Keratinocyte (primary cell): ENCODE data around the gene PGK2. TPM values are rescaled to one million over a fixed set of nuclear protein-coding genes. Genes with fewer than 3 reads are reported as not detected.

Experiments
- DNase-seq: peaks from one replicate; pipeline ENCODE4 v3.0.0-alpha.2; 2011; ENCODE audit warnings: low read depth, missing footprints, low spot score
- FAIRE-seq: peaks from 2 replicates; lab custom pipeline; 2011; peaks lifted over from hg19 to GRCh38; lab: Jason Lieb, UNC
- H2AFZ ChIP-seq: 2 replicates; pipeline ENCODE4 v1.6.0; 2012; ENCODE audit warnings: low read length, control low read depth, inconsistent platforms; ENCODE audit not compliant: control insufficient read depth
- H3K27ac ChIP-seq: 2 replicates; pipeline ENCODE4 v1.5.1; 2011; ENCODE audit warnings: low read length; ENCODE audit not compliant: control insufficient read depth, insufficient read depth
- H3K27me3 ChIP-seq: 3 replicates; pipeline ENCODE4 v1.6.0; 2011; ENCODE audit warnings: low read length; ENCODE audit not compliant: control insufficient read depth, insufficient read depth; ENCODE audit errors: extremely low read depth
- H3K36me3 ChIP-seq, 2 experiments: 2 replicates in 1 of 2; 3 replicates in 1 of 2; pipeline ENCODE4 v1.5.1; 2011; ENCODE audit warnings: low read length in 2 of 2, mild to moderate bottlenecking in 1 of 2; ENCODE audit not compliant: control insufficient read depth in 2 of 2, insufficient read depth in 2 of 2; ENCODE audit errors: extremely low read depth in 1 of 2
- H3K4me1 ChIP-seq: 3 replicates; pipeline ENCODE4 v1.5.1; 2011; ENCODE audit warnings: low read length; ENCODE audit not compliant: control insufficient read depth, insufficient read depth; ENCODE audit errors: extremely low read depth
- H3K4me2 ChIP-seq: 3 replicates; pipeline ENCODE4 v1.6.0; 2011; ENCODE audit warnings: low read depth, low read length; ENCODE audit not compliant: control insufficient read depth, insufficient read depth; ENCODE audit errors: extremely low read depth
- H3K4me3 ChIP-seq, 3 experiments: fragments of 200-600 bp in 1 of 3; sonication (generic) in 1 of 3; 2 replicates in 2 of 3; 3 replicates in 1 of 3; pipeline ENCODE4 v1.5.1; 2011 to 2016; ENCODE audit warnings: low read length in 3 of 3, mild to moderate bottlenecking in 3 of 3, control low read depth in 2 of 3, inconsistent platforms in 1 of 3, low read depth in 1 of 3, mixed read lengths in 1 of 3, mixed run types in 1 of 3, moderate library complexity in 1 of 3; ENCODE audit not compliant: control insufficient read depth in 2 of 3, insufficient read depth in 2 of 3; ENCODE audit errors: extremely low read depth in 1 of 3
- H3K79me2 ChIP-seq: 2 replicates; pipeline ENCODE4 v1.6.0; 2012; ENCODE audit warnings: low read length; ENCODE audit not compliant: control insufficient read depth, insufficient read depth
- H3K9ac ChIP-seq: 3 replicates; pipeline ENCODE4 v1.6.0; 2011; ENCODE audit warnings: low read length; ENCODE audit not compliant: control insufficient read depth, insufficient read depth; ENCODE audit errors: extremely low read depth
- H3K9me1 ChIP-seq: 3 replicates; pipeline ENCODE4 v1.6.0; 2011; ENCODE audit warnings: low read length; ENCODE audit not compliant: control insufficient read depth, insufficient read depth; ENCODE audit errors: extremely low read depth
- H3K9me3 ChIP-seq: 2 replicates; pipeline ENCODE4 v1.5.1; 2012; ENCODE audit warnings: low read depth, low read length; ENCODE audit not compliant: control insufficient read depth
- H4K20me1 ChIP-seq: 3 replicates; pipeline ENCODE4 v1.6.0; 2011; ENCODE audit warnings: low read length; ENCODE audit not compliant: control insufficient read depth, insufficient read depth; ENCODE audit errors: extremely low read depth
- EZH2 ChIP-seq: IDR thresholded peaks from one replicate; pipeline ENCODE4 v1.6.1; 2012; ENCODE audit warnings: inconsistent platforms, mild to moderate bottlenecking, low read length, moderate library complexity
- dilution Hi-C: fragments of 300-500 bp; cut with MboI; formaldehyde crosslinking; loops from one replicate; pipeline ENCODE4 v1.7.0; 2020; ENCODE audit warnings: low sequenced_read_pairs; ENCODE audit not compliant: extremely low pct_ligation_motif_present
- polyA plus RNA-seq, 5 experiments: library from polyadenylated mRNA; depleted of rRNA in 3 of 5; stranded (reverse) in 3 of 5; stranded (forward) in 1 of 5; unstranded in 1 of 5; fragments of >200 nt; gene quantifications; 1 replicate in 1 of 5; 2 replicates in 3 of 5; 3 replicates in 1 of 5; pipeline versions ENCODE4 v1.2.1 to v1.2.3, GENCODE V29; 2011 to 2012; ENCODE audit warnings: missing spikeins in 2 of 5, low read depth in 1 of 5, low replicate concordance in 1 of 5
- TF ChIP-seq, protein P1 (sequence below), 3 experiments: IDR thresholded peaks in 1 of 3; conservative IDR thresholded peaks in 1 of 3; optimal IDR thresholded peaks in 1 of 3; 2 replicates in 2 of 3; 3 replicates in 1 of 3; pipeline versions ENCODE3 to v1.5.1; 2011; ENCODE audit warnings: low read length in 3 of 3, mild to moderate bottlenecking in 3 of 3, moderate library complexity in 2 of 3, control low read depth in 1 of 3, inconsistent platforms in 1 of 3; ENCODE audit not compliant: insufficient read depth in 2 of 3; ENCODE audit errors: extremely low read depth in 1 of 3

PGK2 gene
- polyA plus RNA-seq, 1 donor (not counting 4 experiments of a cell fraction or from before 2014, with no cell fraction given), result not detected

DNA sequence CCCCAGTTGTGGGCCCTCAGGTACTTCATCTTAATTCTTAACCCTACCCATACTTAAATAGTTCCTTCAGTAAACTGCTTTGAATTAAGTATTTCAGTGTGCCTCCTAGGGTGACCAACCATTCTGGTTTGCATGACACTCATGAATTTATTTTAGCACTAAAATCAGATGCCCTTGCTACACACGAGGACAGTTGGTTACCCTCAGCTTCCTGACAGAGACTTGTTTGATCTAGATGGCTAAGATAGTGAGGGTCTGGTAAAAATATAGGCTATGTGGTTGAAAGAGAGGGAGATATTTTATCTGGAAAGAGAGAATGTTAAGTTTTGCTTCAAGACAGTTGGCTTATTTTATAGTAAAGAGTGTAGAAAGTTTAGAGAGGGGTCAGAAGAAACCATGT, 10.6 kb downstream of the PGK2 start:
- Histone ChIP-seq H3K9me3 (no peaks in the 10 kb centered on the region), H3K36me3 (no peaks in the 10 kb centered on the region), H3K27me3 (no peaks in the 10 kb centered on the region), H3K4me2 (no peak overlapping the region), H3K9ac (no peak overlapping the region), H3K9me1 (no peaks in the 10 kb centered on the region), H3K27ac (no peak overlapping the region), H3K4me3 (no peak overlapping the region), H2AFZ (no peak overlapping the region), H3K4me1 (no peaks in the 10 kb centered on the region), H3K79me2 (no peaks in the 10 kb centered on the region), H4K20me1 (no peaks in the 10 kb centered on the region)
- DNase-seq (no peak), FAIRE-seq (no peak)
- dilution Hi-C loops, result no loop called here
- TF ChIP-seq, protein P1, sequence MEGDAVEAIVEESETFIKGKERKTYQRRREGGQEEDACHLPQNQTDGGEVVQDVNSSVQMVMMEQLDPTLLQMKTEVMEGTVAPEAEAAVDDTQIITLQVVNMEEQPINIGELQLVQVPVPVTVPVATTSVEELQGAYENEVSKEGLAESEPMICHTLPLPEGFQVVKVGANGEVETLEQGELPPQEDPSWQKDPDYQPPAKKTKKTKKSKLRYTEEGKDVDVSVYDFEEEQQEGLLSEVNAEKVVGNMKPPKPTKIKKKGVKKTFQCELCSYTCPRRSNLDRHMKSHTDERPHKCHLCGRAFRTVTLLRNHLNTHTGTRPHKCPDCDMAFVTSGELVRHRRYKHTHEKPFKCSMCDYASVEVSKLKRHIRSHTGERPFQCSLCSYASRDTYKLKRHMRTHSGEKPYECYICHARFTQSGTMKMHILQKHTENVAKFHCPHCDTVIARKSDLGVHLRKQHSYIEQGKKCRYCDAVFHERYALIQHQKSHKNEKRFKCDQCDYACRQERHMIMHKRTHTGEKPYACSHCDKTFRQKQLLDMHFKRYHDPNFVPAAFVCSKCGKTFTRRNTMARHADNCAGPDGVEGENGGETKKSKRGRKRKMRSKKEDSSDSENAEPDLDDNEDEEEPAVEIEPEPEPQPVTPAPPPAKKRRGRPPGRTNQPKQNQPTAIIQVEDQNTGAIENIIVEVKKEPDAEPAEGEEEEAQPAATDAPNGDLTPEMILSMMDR (optimal IDR thresholded peaks at IDR 0.05 in 1 of 3, IDR thresholded peaks at IDR 0.05 in 1 of 3, conservative IDR thresholded peaks at IDR 0.05 in 1 of 3; ENCODE audit: extremely low read depth in 1 of 3, insufficient read depth in 2 of 3, low read length in 3 of 3), result no peak
- no peak for TF ChIP-seq EZH2

DNA sequence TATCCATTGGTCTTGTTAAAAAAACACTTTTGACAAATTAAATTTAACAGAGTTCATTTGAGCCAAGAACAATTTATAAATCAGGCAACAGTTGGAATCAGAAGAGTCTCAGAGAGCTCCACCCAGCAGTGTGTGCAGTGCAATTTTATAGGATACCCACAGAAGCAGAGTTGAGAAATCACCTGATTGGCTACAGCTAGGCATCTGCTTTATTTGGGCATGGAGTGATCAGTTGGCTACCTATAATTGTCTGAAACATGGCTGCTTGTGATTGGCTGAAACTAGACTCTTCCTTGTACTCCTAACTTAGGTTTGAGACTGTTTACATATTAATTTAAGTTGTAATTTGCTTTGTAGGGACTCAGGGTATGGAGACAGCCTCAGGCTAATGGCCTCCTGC, 12.0 kb downstream of the PGK2 start:
- DNase-seq (no peak), FAIRE-seq (no peak)
- H3K36me3 ChIP-seq, result no peaks in the 10 kb centered on the region
- no peaks in the 10 kb centered on the region for H3K9me3 ChIP-seq
- H3K4me3 ChIP-seq, result no peak overlapping the region
- no peaks in the 10 kb centered on the region for H4K20me1 ChIP-seq
- no peaks in the 10 kb centered on the region for H3K9me1 ChIP-seq
- H3K79me2 ChIP-seq, result no peaks in the 10 kb centered on the region
- H3K4me2 ChIP-seq, result no peak overlapping the region
- no peak overlapping the region for H3K9ac ChIP-seq
- dilution Hi-C loops, result no loop called here
- H2AFZ ChIP-seq, result no peak overlapping the region
- TF ChIP-seq EZH2, result no peak
- TF ChIP-seq, protein P1 (optimal IDR thresholded peaks at IDR 0.05 in 1 of 3, IDR thresholded peaks at IDR 0.05 in 1 of 3, conservative IDR thresholded peaks at IDR 0.05 in 1 of 3; ENCODE audit: extremely low read depth in 1 of 3, insufficient read depth in 2 of 3, low read length in 3 of 3), result no peak
- H3K27ac ChIP-seq, result no peak overlapping the region
- H3K4me1 ChIP-seq, result no peaks in the 10 kb centered on the region
- no peaks in the 10 kb centered on the region for H3K27me3 ChIP-seq
